IMR-90 (cell line): ENCODE measurements around the gene LAMA3. TPM values are rescaled to one million over a fixed set of nuclear protein-coding genes. Genes with fewer than 3 reads are reported as not detected.

Source experiments
- ATAC-seq: fragments of 200-7000 bp; cut with Tn5 transposase; 2 replicates; pipeline ENCODE4 v1.9.1; 2020; ENCODE audit warnings: low read depth, mild to moderate bottlenecking, moderate library complexity
- BruUV-seq: library from RNA; stranded (reverse); fragments of 400-500 nt; replicated peaks from 2 replicates; lab custom pipeline; 2021; lab: Mats Ljungman, UMichigan
- CTCF ChIA-PET: fragments of 300-600 bp; formaldehyde crosslinking; extraction: SDS; loops from one replicate; lab custom pipeline; 2021; ENCODE audit warnings: antibody characterized with exemption; lab: Yijun Ruan, JAX
- POLR2A ChIA-PET: fragments of 300-600 bp; sonication (Branson Sonifier 250); formaldehyde crosslinking; loops from one replicate; lab custom pipeline; 2022; ENCODE audit warnings: antibody characterized with exemption; ENCODE audit not compliant: unreplicated experiment; lab: Charles Lee
- DNase-seq: peaks from one replicate; pipeline ENCODE4 v3.0.0; 2013
- H2AFZ ChIP-seq: replicated peaks from 2 replicates; pipeline ENCODE3; 2013; ENCODE audit warnings: low read length, mild to moderate bottlenecking; ENCODE audit not compliant: poor library complexity
- H2AK5ac ChIP-seq: 2 replicates; pipeline ENCODE4 v1.6.1; 2013; ENCODE audit warnings: low read depth, low read length, inconsistent platforms
- H2AK9ac ChIP-seq: replicated peaks from 2 replicates; pipeline ENCODE3; 2013; ENCODE audit warnings: mild to moderate bottlenecking, low read depth, low read length, moderate library complexity; ENCODE audit not compliant: poor library complexity
- H2BK120ac ChIP-seq: 2 replicates; pipeline ENCODE4 v1.6.1; 2013; ENCODE audit warnings: low read depth, low read length, inconsistent platforms
- H2BK15ac ChIP-seq: 3 replicates; pipeline ENCODE4 v1.6.1; 2013; ENCODE audit warnings: low read depth, low read length, inconsistent platforms
- H2BK20ac ChIP-seq: 2 replicates; pipeline ENCODE4 v1.6.1; 2013; ENCODE audit warnings: low read depth, mild to moderate bottlenecking, inconsistent platforms, low read length, moderate library complexity
- H2BK5ac ChIP-seq: 2 replicates; pipeline ENCODE4 v1.6.1; 2013; ENCODE audit warnings: mild to moderate bottlenecking, low read depth, low read length, inconsistent platforms; ENCODE audit not compliant: poor library complexity, severe bottlenecking
- H3K14ac ChIP-seq: replicated peaks from 2 replicates; pipeline ENCODE4 v1.6.1; 2013; ENCODE audit warnings: low read depth, low read length, inconsistent platforms
- H3K18ac ChIP-seq: 2 replicates; pipeline ENCODE4 v1.6.1; 2013; ENCODE audit warnings: low read depth, low read length, control low read depth
- H3K23ac ChIP-seq: 2 replicates; pipeline ENCODE4 v1.6.1; 2013; ENCODE audit warnings: low read depth, low read length, inconsistent platforms
- H3K27ac ChIP-seq: 2 replicates; pipeline ENCODE4 v1.5.1; 2013; ENCODE audit warnings: mild to moderate bottlenecking, control low read depth, low read length; ENCODE audit not compliant: insufficient read depth
- H3K27me3 ChIP-seq: 2 replicates; pipeline ENCODE4 v1.6.1; 2013; ENCODE audit warnings: low read length; ENCODE audit not compliant: control insufficient read depth, insufficient read depth
- H3K36me3 ChIP-seq: 2 replicates; pipeline ENCODE4 v1.6.1; 2013; ENCODE audit warnings: low read length, mixed read lengths; ENCODE audit not compliant: control insufficient read depth, insufficient read depth
- H3K4ac ChIP-seq: 2 replicates; pipeline ENCODE4 v1.6.1; 2013; ENCODE audit warnings: low read depth, low read length, inconsistent platforms
- H3K4me1 ChIP-seq: 2 replicates; pipeline ENCODE4 v1.6.1; 2013; ENCODE audit warnings: low read length, mixed read lengths; ENCODE audit not compliant: control insufficient read depth, insufficient read depth
- H3K4me2 ChIP-seq: 2 replicates; pipeline ENCODE4 v1.6.1; 2013; ENCODE audit warnings: low read depth, mild to moderate bottlenecking, control low read depth, low read length, moderate library complexity
- H3K4me3 ChIP-seq: 2 replicates; pipeline ENCODE4 v1.5.1; 2013; ENCODE audit warnings: low read depth, mild to moderate bottlenecking, control low read depth, low read length, moderate library complexity; ENCODE audit not compliant: insufficient read depth
- H3K56ac ChIP-seq: 2 replicates; pipeline ENCODE4 v1.6.1; 2013; ENCODE audit warnings: low read length, inconsistent platforms; ENCODE audit not compliant: insufficient read depth; ENCODE audit errors: extremely low read depth
- H3K79me1 ChIP-seq, 2 experiments: 2 replicates each; pipeline ENCODE4 v1.6.1; 2013; ENCODE audit warnings: low read length in 2 of 2, inconsistent platforms in 1 of 2, low read depth in 1 of 2
- H3K9ac ChIP-seq: 2 replicates; pipeline ENCODE4 v1.6.1; 2013; ENCODE audit warnings: low read depth, low read length, control low read depth
- H3K9me1 ChIP-seq: 2 replicates; pipeline ENCODE4 v1.6.1; 2013; ENCODE audit warnings: low read length, inconsistent platforms; ENCODE audit not compliant: insufficient read depth
- H3K9me3 ChIP-seq: 2 replicates; pipeline ENCODE4 v1.6.1; 2013; ENCODE audit warnings: low read length; ENCODE audit not compliant: control insufficient read depth, insufficient read depth
- H4K20me1 ChIP-seq: 2 replicates; pipeline ENCODE4 v1.6.1; 2013; ENCODE audit warnings: low read length, inconsistent platforms; ENCODE audit not compliant: insufficient read depth
- H4K5ac ChIP-seq: 2 replicates; pipeline ENCODE4 v1.6.1; 2013; ENCODE audit warnings: mild to moderate bottlenecking, low read depth, low read length, control low read depth
- H4K8ac ChIP-seq, 2 experiments: 2 replicates each; pipeline ENCODE4 v1.6.1; 2013; ENCODE audit warnings: low read depth in 2 of 2, low read length in 2 of 2, control low read depth in 1 of 2, inconsistent platforms in 1 of 2
- H4K91ac ChIP-seq: 2 replicates; pipeline ENCODE4 v1.6.1; 2013; ENCODE audit warnings: low read depth, low read length, inconsistent platforms; ENCODE audit not compliant: insufficient read depth
- BHLHE40 ChIP-seq: fragments of 150-350 bp; IDR thresholded peaks from 2 replicates; pipeline ENCODE4 v1.6.1; 2016; ENCODE audit warnings: mild to moderate bottlenecking, low read depth, low read length
- CEBPB ChIP-seq: IDR thresholded peaks from 2 replicates; pipeline ENCODE4 v1.6.1; 2012; ENCODE audit warnings: low read depth, low read length, improper control_type of control experiment
- CHD1 ChIP-seq: IDR thresholded peaks from 2 replicates; pipeline ENCODE4 v1.6.1; 2012; ENCODE audit warnings: low read depth, low read length, improper control_type of control experiment
- CTCF ChIP-seq: conservative IDR thresholded peaks from 2 replicates; pipeline ENCODE4 v1.5.1; 2012; ENCODE audit warnings: mild to moderate bottlenecking, low read depth, low read length, improper control_type of control experiment
- ELK1 ChIP-seq: fragments of 150-350 bp; IDR thresholded peaks from 2 replicates; pipeline ENCODE4 v1.6.1; 2016; ENCODE audit warnings: low read depth, mild to moderate bottlenecking, low read length, moderate library complexity, borderline replicate concordance
- FOS ChIP-seq: fragments of 150-350 bp; IDR thresholded peaks from 2 replicates; pipeline ENCODE4 v1.6.1; 2016; ENCODE audit warnings: low read depth, low read length
- MAFK ChIP-seq: IDR thresholded peaks from 2 replicates; pipeline ENCODE4 v1.6.1; 2012; ENCODE audit warnings: low read depth, low read length, improper control_type of control experiment
- MAZ ChIP-seq: IDR thresholded peaks from 2 replicates; pipeline ENCODE4 v1.6.1; 2012; ENCODE audit warnings: low read depth, mild to moderate bottlenecking, low read length, improper control_type of control experiment, moderate library complexity, borderline replicate concordance
- MXI1 ChIP-seq: IDR thresholded peaks from 2 replicates; pipeline ENCODE4 v1.6.1; 2012; ENCODE audit warnings: low read depth, mild to moderate bottlenecking, low read length, moderate library complexity, borderline replicate concordance
- NFE2L2 ChIP-seq: fragments of 150-350 bp; IDR thresholded peaks from 2 replicates; pipeline ENCODE4 v1.6.1; 2016; ENCODE audit warnings: low read depth, mild to moderate bottlenecking, low read length
- POLR2A ChIP-seq: IDR thresholded peaks from 2 replicates; pipeline ENCODE4 v1.6.1; 2012; ENCODE audit warnings: mild to moderate bottlenecking, low read depth, low read length
- RAD21 ChIP-seq: IDR thresholded peaks from 2 replicates; pipeline ENCODE4 v1.6.1; 2012; ENCODE audit warnings: low read length, improper control_type of control experiment
- RCOR1 ChIP-seq: IDR thresholded peaks from 2 replicates; pipeline ENCODE4 v1.6.1; 2012; ENCODE audit warnings: mild to moderate bottlenecking, low read length, improper control_type of control experiment; ENCODE audit not compliant: insufficient replicate concordance
- RFX5 ChIP-seq: IDR thresholded peaks from 2 replicates; pipeline ENCODE4 v1.8.0; 2012; ENCODE audit warnings: low read depth, mild to moderate bottlenecking, low read length, moderate library complexity
- SMC3 ChIP-seq: fragments of 150-350 bp; IDR thresholded peaks from 2 replicates; pipeline ENCODE4 v1.6.1; 2016; ENCODE audit warnings: low read depth, mild to moderate bottlenecking, antibody characterized with exemption, low read length, moderate library complexity
- WGBS, 2 experiments: methylation state at CpG; one replicate each; pipeline versions ENCODE4 v1.1.5 to v1.1.7; 2013; ENCODE audit warnings: missing lambda C conversion rate in 2 of 2; ENCODE audit not compliant: insufficient read length in 1 of 2; ENCODE audit errors: extremely low coverage in 2 of 2; 5-methylcytosine and 5-hydroxymethylcytosine counted together
- dilution Hi-C: fragments of 300-500 bp; cut with HindIII; formaldehyde crosslinking; loops from one replicate; pipeline ENCODE4 v1.14.3; 2018; ENCODE audit warnings: low sequenced_read_pairs; ENCODE audit not compliant: unreplicated experiment
- in situ Hi-C: fragments of 300-500 bp; cut with MboI; formaldehyde crosslinking; loops from 3 replicates; pipeline ENCODE4 v1.14.3; 2019; ENCODE audit warnings: low sequenced_read_pairs, inconsistent platforms, mixed read lengths
- intact Hi-C: fragments of 100-400 bp; cut with micrococcal nuclease; formaldehyde crosslinking; loops from 2 replicates; pipeline ENCODE4 v1.10.0; 2022
- polyA plus RNA-seq, 3 experiments: library from polyadenylated mRNA; depleted of rRNA; stranded (reverse); fragments of >200 nt; gene quantifications; 2 replicates each; pipeline ENCODE4 v1.2.3, GENCODE V29; 2012; ENCODE audit warnings: low replicate concordance in 1 of 3
- total RNA-seq: library from RNA; depleted of rRNA; stranded (reverse); fragments of >200 nt; gene quantifications from 2 replicates; pipeline ENCODE4 v1.2.3, GENCODE V29; 2012

LAMA3 gene
- total and polyA plus RNA-seq, 2 of the 4 experiments (the other 2 are of a cell fraction) = 0.18 to 0.19 TPM

GRCh38 chr18:23718243-23718720, 29.0 kb downstream of the LAMA3 start:
- 0 out of 2 replicates have a peak, but pooled peaks cover 7% of the 10 kb centered on the region for H3K9me1 ChIP-seq
- H4K91ac ChIP-seq = peak overlapping the region; percentile 79
- H3K4ac ChIP-seq = peak overlapping the region; percentile 78
- 0 out of 2 replicates have a peak overlapping the region, but pooled peaks have one; percentile 34 for H3K14ac ChIP-seq
- H3K56ac ChIP-seq = peak overlapping the region; percentile 33; the same call in 1 of the 2 replicates
- no peak overlapping the region for H3K9ac ChIP-seq
- peak overlapping the region; percentile 87 for H2BK20ac ChIP-seq
- H3K4me3 ChIP-seq = no peak overlapping the region
- no peaks in the 10 kb centered on the region for H3K79me1 ChIP-seq
- peak overlapping the region; percentile 6 for H2AFZ ChIP-seq
- dilution Hi-C loops = no loop called here
- peak overlapping the region; percentile 85; the same call in 1 of the 3 replicates for H2BK15ac ChIP-seq
- peak overlapping the region; percentile 60 to 67; a peak in 3 of 4 replicates for H4K8ac ChIP-seq
- H4K5ac ChIP-seq = peak overlapping the region; percentile 50
- peak; percentile 45 for ATAC-seq
- ChIA-PET POLR2A (no interaction called here), CTCF (interaction anchor here (0.6 to 1.7 kb wide), 3 partner anchors 15 to 34 kb away, joined by 3 to 6 read pairs (median 4); no protein-coding TSS in a partner anchor)
- H3K4me1 ChIP-seq = peaks cover 13% of the 10 kb centered on the region
- peak; percentile 79 for DNase-seq
- in situ Hi-C loops = no loop called here
- peak overlapping the region; percentile 83 for H2BK120ac ChIP-seq
- H3K23ac ChIP-seq = peak overlapping the region; percentile 49; the same call in 1 of the 2 replicates
- intact Hi-C loops = loop anchor here (5.0 kb wide), 1 partner anchor 69 kb away; no protein-coding TSS in a partner anchor
- H2AK5ac ChIP-seq = peak overlapping the region; percentile 38
- H2BK5ac ChIP-seq = peak overlapping the region; percentile 87
- H2AK9ac ChIP-seq = peak overlapping the region; percentile 32
- peaks cover 8% of the 10 kb centered on the region; the same call in 1 of the 2 replicates for H4K20me1 ChIP-seq
- no peaks in the 10 kb centered on the region for H3K27me3 ChIP-seq
- peak overlapping the region; percentile 71 for H3K18ac ChIP-seq
- 60% methylated on average over 1 of the region's 5 CpGs; no CpG with 5 or more reads in 1 of the 2 experiments for WGBS, 2 experiments
- peak overlapping the region; percentile 84 for H3K27ac ChIP-seq
- no peaks in the 10 kb centered on the region for H3K36me3 ChIP-seq
- no TSS peak for BruUV-seq
- H3K9me3 ChIP-seq = no peaks in the 10 kb centered on the region
- peak overlapping the region; percentile 19; the same call in 1 of the 2 replicates for H3K4me2 ChIP-seq
- TF ChIP-seq CHD1 = no peak
- 0 out of 2 replicates have a peak, but pooled peaks have one; percentile 21 for TF ChIP-seq CEBPB
- TF ChIP-seq RCOR1 = peak; percentile 57
- TF ChIP-seq FOS = peak; percentile 54
- TF ChIP-seq MXI1 = no peak
- TF ChIP-seq SMC3 = no peak
- TF ChIP-seq MAZ = no peak
- TF ChIP-seq ELK1 = no peak
- no peak for TF ChIP-seq CTCF
- no peak for TF ChIP-seq RAD21
- no peak for TF ChIP-seq MAFK
- TF ChIP-seq POLR2A = no peak
- TF ChIP-seq BHLHE40 = 0 out of 2 replicates have a peak, but pooled peaks have one; percentile 30
- TF ChIP-seq RFX5 = no peak
- no peak for TF ChIP-seq NFE2L2
